NCI-H1105 treated with DMSO at 0.1 percent for 48 hours (cell line): ENCODE results near the gene DGKB.

Experiments
- DNase-seq: peaks from one replicate; lab custom pipeline; 2025; lab: John Stamatoyannopoulos, UW

The DGKB gene

DNA sequence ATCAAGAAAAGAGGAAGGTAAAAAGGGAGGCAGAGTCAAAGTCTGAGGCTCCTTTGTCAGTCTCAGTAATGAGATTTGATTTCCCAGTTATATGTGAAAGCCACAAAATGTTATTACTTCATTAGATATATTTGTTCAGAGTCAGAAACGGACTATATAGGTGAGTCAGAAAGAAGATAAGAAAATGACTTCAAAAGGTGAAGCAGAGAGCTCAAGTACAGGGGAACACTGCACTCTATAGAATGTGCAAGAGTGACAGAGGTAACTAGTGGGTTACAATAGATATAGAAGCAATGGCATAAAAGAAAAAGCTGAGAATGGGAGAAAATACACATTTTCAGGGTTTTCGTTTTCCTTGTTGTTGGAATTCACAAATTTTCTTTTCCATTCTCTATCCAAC lies 43.3 kb downstream of the DGKB start:
- DNase-seq, result no peak

DNA sequence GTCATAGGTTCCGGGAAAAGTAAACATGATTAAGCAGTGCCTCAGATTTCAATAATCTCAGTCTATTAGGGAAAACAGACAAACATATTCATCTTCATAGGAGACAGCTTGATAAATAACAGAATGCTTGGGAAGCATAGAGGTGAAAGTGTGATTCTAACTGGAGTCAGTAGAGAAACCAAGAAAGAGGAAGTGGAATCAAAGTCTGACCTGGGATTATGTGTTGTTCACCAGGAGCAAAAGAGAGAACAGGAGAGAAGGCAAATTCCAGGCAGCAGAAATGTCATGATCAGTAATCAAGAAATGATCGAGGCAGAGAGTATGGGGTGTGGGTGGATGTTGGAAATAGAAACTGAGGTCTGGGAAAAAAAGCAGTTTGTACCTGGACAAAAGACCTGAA lies 43.7 kb downstream of the DGKB start:
- DNase-seq, result peak; percentile 53

DNA sequence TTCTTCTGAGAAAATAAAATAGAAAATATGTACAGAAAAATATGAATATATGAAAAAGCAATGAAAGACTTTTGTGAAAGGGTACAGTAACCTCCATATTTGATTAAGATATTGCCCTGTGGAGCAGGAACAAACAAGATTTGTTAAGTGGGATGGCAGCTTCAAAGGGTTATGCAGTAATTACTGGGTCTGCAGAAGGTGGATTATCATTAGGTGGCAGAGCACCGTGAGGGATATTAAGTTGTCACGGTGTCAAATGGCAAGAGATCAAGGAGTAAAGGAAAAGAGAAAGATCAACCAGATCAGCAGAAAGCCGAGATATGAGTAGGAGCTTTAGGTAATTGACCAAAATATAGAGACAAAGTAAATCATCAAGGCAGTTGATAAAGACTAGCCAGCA lies 44.1 kb downstream of the DGKB start:
- DNase-seq, result peak; percentile 81

DNA sequence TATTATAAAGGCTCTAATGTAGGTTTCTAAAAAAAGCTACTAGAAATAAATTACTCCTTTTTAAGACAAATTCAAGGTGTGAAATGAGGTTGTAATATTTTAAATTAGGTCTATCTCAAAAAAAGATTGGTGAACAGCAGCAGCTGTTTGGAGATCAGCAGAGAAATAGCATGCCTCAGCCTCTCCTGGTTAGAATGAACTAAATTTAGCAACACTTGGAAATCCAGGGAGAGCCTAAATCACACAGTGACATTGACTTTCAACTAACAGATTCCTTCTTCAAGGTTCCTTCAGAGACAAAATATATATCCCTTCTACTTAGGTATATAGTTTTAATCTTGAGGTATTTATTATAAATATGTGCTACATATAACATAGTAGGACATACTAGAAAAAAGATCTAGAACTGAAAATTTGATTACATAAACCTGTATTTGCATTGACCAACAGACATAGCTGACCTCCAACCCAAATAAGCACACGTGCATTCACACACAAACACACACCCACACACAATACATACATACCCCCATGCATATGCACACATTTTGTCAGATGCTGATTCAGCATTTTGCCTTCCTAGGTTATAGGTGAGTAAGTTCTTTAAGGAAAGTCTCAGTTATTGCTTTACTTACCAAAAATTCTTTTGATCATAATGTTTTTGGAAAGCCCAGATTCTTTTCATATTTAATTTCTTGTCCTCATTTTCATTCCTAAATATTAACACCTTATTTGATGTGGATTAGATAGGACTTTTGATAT lies 47.3 kb downstream of the DGKB start:
- no peak for DNase-seq

DNA sequence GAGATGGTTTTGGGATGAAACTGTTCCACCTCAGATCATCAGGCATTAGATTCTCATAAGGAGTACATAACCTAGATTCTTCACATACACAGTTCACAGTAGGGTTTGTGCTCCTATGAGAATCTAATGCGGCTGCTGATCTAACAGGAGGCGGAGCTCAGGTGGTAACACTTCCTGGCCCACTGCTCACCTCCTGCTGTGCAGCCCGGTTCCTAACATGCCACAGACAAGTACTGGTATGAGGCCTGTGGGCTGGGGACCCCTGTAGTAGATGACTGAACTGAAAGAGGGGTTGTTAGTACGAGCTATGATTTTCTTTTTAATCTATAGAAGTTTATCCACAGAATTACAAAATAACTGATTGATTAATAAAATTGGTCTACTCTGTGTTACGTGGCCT lies 48.1 kb downstream of the DGKB start:
- DNase-seq, result no peak

DNA sequence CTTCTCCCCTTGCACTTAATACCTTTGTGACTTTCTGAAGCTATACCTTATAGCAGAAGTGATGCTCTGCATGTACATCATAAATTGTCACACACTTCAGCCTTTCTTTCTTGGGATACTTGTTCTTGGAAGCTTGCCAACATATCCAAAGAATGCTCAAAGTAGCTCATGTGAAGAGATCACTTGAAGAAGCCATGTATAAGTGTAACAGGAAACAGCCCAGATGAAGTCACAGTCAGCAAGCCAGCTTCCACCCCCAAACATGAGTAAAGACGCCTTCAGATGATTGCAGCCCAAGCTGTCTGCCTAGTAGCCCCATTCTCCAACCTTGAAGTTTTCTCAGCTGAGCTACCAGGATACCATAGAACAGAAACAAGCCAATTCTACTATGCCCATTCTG lies 50.9 kb downstream of the DGKB start:
- no peak for DNase-seq

DNA sequence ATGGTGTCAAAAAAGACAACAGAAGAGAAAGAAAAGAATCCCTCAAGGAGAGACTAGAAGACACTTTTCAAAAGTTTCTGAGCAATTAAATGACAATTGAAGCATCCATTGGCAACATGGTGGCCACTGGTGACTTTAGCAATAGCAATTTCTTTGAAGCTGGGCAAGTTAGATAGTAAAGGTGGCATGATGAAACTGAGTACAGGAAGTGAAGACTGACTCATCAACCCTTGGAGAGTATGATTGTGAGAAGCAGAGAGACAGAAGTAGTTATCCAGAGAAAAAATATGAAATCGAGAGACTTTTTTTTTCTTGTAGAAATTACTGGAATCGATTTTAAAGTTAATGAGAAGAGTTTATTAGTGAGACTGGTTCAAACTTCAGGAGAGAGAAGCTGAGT lies 52.5 kb downstream of the DGKB start:
- DNase-seq, result no peak

DNA sequence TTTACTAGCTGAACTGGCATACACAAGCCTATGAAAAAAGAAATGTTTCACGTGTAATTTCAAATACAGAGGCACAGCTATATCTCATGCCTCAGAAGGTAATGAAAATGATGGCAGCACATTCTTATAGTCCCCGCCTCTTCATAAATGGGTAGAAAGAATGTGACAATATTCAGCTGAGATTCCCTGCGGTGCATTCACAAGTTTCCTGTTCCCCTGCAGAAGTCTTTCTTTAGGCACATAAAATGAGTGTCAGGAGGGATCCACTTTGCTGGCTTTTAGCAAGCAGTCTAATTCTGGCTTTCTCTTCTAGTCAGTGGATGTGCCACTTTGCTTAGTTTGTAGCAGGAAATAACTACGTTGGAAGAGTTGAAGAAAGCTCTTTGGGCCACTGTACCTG lies 56.1 kb downstream of the DGKB start:
- no peak for DNase-seq

DNA sequence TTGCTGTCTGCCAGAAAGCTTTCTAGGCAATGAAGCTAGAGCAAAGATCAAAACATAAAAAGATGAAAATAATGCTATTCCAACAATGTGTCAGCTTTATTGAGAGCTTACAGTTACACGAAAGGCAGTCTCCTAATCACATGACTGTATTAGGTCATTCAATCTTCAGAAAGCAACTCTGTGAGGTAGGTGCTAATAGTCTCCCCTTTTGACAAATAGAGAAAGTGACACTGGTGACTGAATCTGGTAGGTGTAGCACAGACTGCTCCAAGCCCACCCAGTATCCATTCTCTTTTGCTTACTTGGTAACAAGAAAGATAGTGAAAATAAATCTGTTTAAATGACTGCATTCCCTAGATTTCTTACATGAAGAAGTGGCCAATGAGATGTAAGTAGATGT lies 58.8 kb downstream of the DGKB start:
- DNase-seq, result no peak

DNA sequence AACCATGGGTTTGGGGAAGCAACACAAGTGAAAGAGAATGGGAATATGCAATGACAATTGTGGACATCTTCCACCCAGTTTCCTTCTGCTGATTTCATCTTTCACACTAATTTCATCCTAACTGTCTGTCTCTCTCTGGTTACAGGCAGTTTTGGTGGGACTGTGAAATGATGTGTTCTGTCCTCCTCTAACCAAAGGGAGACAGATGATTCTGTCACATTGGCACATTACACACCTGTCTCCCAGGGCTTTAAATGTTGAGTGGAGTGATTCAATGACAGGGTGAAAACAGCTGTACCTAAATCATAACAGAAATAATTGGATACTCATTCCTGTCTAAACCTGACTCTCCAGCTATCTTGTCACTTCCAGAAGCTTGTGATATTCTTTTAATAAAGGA lies 60.0 kb downstream of the DGKB start:
- peak; percentile 45 for DNase-seq

DNA sequence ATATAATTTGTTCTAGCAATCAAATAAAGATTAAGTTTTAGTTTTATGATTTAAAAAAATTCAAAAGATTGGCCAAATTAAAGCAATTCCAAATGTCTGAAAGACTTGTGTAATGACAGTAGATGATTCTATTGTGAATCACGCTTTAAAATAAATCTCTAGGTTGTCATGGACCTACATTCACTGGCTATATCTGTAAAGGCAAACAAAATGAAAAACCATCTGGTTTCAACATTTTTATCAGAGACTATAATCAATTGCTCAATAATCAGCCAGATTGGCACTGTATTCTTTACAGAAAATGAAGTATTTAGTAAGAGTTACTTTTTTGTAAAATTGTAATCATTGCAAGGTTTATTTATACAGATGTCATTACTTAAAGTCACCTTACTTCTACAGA lies 60.7 kb downstream of the DGKB start:
- DNase-seq, result no peak

DNA sequence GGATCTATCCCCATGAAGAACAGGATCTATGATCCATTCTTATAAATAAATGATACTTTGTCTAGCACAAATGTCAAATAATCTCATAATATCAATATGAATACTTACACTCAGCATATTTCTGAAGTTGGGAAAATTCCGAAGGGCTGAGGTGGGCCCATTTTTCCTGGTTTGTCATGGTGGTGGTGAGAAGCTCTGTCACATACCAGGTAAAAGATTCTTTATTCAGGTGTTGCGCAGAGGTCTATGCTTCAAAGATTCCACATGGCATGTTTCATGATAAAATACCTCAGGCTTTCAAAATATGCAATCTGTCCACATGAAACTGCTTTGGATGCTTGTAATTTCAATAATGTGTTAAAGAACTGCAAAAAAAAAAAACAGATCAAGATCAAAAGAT lies 61.5 kb downstream of the DGKB start:
- DNase-seq, result no peak

DNA sequence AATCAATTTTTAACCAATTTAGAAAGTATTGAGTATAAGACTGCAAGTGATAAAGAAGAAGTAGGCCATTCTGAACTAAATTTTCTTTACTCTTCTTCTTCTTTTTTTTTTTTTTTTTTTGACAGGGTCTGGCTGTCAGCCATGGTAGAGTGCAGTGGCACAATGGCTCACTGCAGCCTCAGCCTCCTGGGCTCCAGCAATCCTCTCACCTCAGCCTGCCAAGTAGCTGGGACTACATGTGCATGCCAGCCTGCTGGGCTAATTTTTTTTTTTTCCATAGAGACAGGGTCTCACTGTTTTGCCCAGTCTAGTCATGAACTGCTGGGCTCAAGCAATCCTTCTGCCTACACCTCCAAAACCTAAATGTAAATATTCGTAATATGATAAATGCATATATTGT lies 63.2 kb downstream of the DGKB start:
- DNase-seq, result peak; percentile 64

DNA sequence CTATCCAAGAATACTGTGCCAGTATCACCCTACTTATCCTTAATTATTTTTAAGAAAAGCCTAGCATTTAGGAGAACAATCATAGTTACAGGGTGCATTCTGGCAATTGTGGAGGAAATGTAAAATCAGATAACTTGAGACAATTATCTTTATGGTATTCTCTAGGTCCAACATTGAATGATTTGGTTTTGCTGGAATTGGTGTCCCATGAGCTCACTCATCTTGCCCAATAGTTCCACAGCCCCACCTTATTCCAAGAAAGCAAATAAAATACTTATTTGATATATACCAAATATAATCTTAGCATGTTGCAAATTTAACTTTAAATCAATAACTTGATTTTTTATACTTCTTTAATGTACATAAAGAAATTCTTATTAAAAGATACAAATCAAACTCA lies 65.3 kb downstream of the DGKB start:
- DNase-seq, result peak; percentile 38

DNA sequence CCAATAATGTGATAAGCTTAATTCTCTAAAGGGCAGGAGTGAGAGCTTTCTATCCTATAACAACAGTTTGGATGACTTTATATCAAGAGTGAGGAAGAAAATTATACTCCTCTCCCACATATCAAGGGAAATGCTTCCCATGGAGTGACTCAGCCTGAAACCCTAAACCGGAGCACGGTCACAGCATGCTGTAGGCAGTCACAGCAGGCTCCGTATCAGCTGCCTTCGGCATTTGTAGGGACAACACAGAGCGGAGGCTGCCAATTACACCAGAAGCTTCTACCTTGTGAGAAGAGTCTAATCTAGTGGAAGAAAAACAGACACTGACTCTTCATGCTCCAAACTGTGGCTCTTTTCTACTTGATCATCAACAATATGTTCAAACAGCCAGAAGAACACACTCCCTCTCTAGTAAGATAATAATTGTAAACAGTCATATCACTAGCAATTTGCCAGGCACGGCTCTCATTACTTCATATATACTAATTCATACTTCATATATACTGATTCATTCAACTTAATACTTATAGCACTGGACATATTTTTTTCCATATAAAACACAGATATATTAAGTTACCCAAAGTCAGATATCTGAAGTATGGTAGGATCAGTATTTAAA lies 65.9 kb downstream of the DGKB start:
- DNase-seq, result peak; percentile 78

DNA sequence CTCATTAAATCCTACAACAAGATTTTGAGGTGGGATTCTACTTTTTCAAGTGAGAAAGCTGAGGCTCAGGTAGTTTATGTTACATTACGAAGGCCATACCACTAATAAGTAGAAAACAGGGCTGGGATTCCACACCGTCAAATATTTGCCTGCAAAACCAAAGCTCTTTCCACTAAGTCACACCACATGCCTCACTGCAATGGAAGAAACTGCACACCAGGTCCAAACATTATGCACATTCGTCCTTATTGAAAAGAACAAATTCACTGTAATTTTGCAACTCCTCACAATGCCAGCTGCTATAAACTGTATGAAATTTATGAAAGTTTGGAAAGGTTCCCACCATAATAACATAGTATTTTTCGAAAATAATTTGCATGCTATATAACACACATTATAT lies 66.5 kb downstream of the DGKB start:
- DNase-seq, result peak; percentile 71

DNA sequence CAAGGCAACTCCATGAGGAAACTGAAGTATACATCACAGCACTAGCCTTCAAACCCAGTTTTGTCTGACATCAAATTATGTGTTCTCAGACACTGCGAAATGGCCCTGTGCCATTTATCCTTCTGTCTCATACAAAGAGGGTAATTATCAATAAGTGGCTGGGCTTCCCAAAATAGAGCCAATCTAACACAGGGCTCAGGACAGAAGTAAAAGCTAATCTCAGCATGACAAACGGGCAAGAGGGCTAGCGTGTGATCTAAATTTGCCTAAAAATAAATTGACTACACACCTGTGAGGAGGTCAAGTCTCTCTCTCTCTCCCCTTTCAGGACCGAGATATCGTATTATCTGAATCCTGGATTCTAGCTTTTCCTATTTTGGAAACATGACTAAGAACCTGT lies 67.2 kb downstream of the DGKB start:
- DNase-seq, result peak; percentile 99

DNA sequence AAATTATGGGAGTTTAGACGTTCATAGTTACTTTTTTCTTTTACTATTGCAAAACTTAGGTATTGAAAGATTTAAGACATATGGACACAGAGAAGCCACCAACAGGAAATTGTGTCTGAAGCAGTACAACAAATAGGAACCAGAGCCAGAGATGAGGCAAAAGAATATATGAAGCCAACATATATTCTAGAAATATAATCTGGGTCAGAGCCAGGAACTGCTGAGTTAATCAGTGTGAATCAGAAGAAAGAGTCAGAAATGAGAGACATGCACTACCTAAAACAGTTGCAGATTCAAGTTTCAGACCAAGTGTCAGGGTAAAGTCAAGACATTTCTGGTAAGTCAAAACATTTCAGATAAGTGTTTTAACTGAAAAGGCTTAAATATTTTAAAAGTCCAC lies 67.7 kb downstream of the DGKB start:
- no peak for DNase-seq

DNA sequence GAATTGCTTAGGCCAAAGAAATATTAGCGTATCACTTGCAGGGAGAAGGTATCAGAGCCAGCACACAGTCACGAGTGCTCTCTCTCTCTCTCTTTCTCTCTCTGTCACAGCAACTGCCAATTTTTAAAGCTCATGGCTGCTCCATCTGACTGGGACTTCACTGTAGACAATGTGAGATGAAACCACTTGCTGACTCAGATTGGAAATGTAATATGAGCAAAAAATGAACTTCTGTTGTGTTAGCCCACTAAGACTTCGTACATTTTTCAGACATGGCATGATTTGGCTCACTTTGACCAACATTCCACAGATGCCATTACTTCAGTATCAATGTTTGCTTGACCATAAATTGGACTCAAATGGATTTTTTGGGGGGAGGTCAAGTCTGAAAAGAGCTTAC lies 68.1 kb downstream of the DGKB start:
- DNase-seq, result no peak

DNA sequence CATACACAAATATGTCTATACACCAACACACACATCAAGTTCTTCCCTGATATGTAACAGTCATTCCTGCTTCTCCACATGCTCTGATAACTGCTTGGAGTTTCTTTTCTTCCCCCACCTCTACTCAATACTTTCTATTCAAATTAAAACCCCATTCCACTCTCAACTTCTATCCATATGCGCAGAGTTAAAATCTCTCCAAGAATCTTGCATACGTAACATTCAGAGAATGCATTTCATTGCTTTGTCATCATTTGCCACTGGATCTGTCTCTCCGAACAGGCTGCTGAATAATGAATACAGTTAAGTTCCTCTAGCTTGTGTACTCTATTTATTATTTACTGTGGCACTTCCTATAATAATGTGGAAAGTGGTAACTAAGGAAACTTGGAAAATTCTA lies 68.8 kb downstream of the DGKB start:
- DNase-seq, result no peak

DNA sequence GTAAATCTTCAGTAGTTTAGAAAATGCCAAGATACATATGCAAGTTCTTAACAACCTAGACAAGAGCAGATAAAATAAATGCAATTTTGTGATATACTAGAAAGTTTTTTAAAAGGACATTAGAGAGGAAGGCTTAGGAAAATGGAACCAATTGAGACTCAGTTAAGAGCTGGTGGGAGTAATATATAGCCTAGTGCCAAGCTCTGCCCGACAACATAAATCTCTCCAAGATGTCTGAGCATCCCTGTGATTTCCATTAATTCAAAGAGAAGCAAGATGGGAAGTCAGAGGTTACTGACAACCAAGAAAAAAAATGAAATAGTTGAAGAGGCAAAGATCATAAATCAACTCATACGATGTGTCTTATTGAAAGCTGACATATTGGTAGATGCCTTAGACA lies 74.5 kb downstream of the DGKB start:
- no peak for DNase-seq

DNA sequence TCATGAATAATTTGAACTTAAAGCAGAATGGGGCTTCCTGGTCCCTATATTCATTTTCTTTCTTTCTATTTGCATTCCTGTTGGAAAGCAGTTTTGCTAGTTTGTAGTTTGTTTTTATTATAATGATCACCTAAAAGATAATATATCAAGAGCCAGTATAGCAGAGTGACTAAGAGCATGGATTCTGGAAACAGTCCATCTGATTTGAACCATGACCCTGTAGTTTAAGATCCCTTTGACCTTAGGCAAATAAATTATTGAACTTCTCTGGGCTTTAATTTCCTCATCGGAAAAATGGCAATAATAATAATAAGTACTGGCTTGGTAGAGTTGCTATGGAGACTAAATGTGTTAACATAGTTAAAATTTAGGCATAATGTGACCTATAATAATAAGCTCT lies 76.1 kb downstream of the DGKB start:
- DNase-seq, result no peak

DNA sequence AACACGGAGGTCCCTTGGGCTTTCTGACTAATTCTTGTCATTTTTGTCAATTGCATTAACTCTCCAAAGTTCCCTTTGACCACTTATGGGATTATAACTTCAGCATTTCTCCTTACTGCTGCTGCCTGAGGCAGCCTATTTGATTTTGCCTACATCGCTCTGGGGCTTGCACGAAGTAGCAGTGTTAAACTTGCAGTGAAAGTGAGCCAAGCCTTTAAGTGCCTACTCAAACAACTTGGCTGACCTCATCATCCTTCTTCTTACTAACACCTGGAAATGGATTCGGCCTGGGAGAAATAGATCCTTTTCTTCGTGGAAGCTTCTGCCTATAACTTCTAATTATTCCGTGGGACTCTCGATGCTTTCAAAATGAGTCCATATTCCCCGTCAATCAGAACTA lies 76.6 kb downstream of the DGKB start:
- DNase-seq, result no peak

DNA sequence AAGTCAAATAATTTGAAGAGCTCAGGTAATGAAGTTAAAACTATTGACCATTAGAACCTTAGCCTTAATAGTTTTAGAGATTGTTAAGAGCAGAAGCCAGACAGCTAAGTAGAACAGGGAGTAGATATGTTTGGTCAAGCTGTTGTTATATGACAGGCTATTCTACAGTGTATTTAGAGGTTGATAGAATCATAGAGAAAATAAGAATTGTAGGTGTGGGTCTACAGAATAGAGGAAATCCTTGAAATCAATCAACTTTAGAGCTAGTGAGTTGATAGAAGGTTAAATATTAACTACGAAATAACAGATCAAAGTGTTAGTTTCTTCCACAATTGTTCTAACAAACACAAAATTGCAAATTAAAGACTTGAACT lies 80.1 kb downstream of the DGKB start:
- DNase-seq, result no peak
